HepG2 (cell line): ENCODE measurements around the gene WDR82. TPM values are rescaled to one million over a fixed set of nuclear protein-coding genes. Genes with fewer than 3 reads are reported as not detected.
A peak's percentile ranks its signal among the peaks of the same experiment; 100 is the strongest.

Experiments
- HOXA7 ChIP-seq: sonication (generic); formaldehyde crosslinking; IDR thresholded peaks from 2 replicates; pipeline ENCODE4 v1.8.1; 2022; ENCODE audit warnings: mild to moderate bottlenecking, missing genetic modification reagents, moderate library complexity
- NFYB ChIP-seq: sonication (generic); formaldehyde crosslinking; IDR thresholded peaks from 2 replicates; pipeline ENCODE4 v1.4.0; 2020; ENCODE audit warnings: missing genetic modification reagents
- PITX1 ChIP-seq: sonication (generic); formaldehyde crosslinking; IDR thresholded peaks from 2 replicates; pipeline ENCODE4 v1.5.1; 2020; ENCODE audit warnings: mild to moderate bottlenecking, missing genetic modification reagents
- POLR2G ChIP-seq: fragments of 200-400 bp; formaldehyde crosslinking; IDR thresholded peaks from 2 replicates; pipeline ENCODE4 v1.6.1; 2018; ENCODE audit warnings: mild to moderate bottlenecking, low read depth, low read length, moderate library complexity
- ZNF510 ChIP-seq: sonication (generic); formaldehyde crosslinking; IDR thresholded peaks from 2 replicates; pipeline ENCODE4 v1.4.0; 2020; ENCODE audit warnings: low read depth, mild to moderate bottlenecking, missing genetic modification reagents
- ZNF879 ChIP-seq: sonication (generic); formaldehyde crosslinking; IDR thresholded peaks from 2 replicates; pipeline ENCODE4 v1.8.1; 2023; ENCODE audit warnings: missing genetic modification reagents
- polyA plus RNA-seq, 8 experiments: library from polyadenylated mRNA; depleted of rRNA in 3 of 8; stranded (reverse) in 7 of 8; unstranded in 1 of 8; fragments of >200 nt; fragmentation: Illumina TruSeq in 4 of 8; extraction: Trizol in 4 of 8; gene quantifications; 2 replicates each; pipeline versions ENCODE4 v1.2.1 to v1.2.3, GENCODE V29; 2011 to 2016; ENCODE audit warnings: low read depth in 4 of 8, missing spikeins in 1 of 8, mixed read lengths in 1 of 8; ENCODE audit not compliant: insufficient read depth in 1 of 8
- total RNA-seq, 5 experiments: library from RNA; depleted of rRNA; stranded (reverse); fragments of >200 nt; fragmentation: Illumina TruSeq; extraction: Trizol; gene quantifications; 2 replicates each; pipeline ENCODE4 v1.2.3, GENCODE V29; 2016; ENCODE audit warnings: low read depth in 1 of 5
- TF ChIP-seq, protein P1 (sequence below): sonication (generic); formaldehyde crosslinking; IDR thresholded peaks from 2 replicates; pipeline ENCODE4 v1.5.0; 2020; ENCODE audit warnings: mild to moderate bottlenecking, missing genetic modification reagents, borderline replicate concordance
- TF ChIP-seq, protein P2 (sequence below): sonication (generic); formaldehyde crosslinking; conservative IDR thresholded peaks from 2 replicates; pipeline ENCODE4 v1.5.0; 2020; ENCODE audit warnings: missing genetic modification reagents
- TF ChIP-seq, protein P3 (sequence below): IDR thresholded peaks from 2 replicates; pipeline ENCODE4 v1.6.1; 2012; ENCODE audit warnings: inconsistent platforms
- TF ChIP-seq, protein P4 (sequence below): sonication (generic); formaldehyde crosslinking; conservative IDR thresholded peaks from 2 replicates; pipeline ENCODE4 v1.8.0; 2022; ENCODE audit warnings: low read depth, missing genetic modification reagents
- TF ChIP-seq, protein P5 (sequence below): sonication (generic); formaldehyde crosslinking; IDR thresholded peaks from 2 replicates; pipeline ENCODE4 v1.4.0; 2020; ENCODE audit warnings: mild to moderate bottlenecking, missing genetic modification reagents
- TF ChIP-seq, protein P6 (sequence below): sonication (generic); formaldehyde crosslinking; IDR thresholded peaks from 2 replicates; pipeline ENCODE4 v1.4.0; 2020; ENCODE audit warnings: mild to moderate bottlenecking, missing genetic modification reagents

Gene WDR82
- total and polyA plus RNA-seq, 2 of the 13 experiments (the other 11 are each of a cell fraction or from before 2014, with no cell fraction given), result 39.1 to 59.5 TPM

DNA sequence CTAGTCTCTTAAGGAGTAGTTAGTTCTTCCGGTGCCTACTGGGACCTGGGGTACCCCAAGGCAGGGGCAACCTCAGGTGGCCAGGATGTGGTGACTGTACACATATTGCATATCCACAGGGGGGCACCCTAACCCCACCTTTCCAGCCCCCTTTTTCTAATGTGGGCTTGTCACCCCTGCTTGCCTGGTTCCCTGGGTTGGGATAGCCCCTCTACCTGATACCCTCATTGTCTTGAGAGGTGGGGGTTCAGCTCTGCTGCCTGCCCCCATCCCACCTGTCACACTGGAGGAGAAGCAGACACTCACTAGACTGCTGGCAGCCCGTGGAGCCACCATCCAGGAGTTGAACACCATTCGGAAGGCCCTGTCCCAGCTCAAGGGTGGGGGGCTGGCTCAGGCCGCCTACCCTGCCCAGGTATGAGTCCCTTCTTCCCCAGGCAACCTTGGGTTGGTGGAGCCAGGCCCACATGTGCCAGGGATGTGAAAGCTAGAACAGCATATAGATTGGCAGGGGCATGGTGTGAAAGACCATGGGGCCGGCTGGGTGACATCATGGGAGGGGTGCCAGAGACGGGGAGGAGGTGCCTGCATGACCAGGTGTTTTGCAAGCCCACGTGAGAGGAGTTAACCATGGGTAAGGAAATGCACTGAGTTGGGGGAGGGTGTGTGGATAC lies 13.2 kb upstream of the WDR82 start (continued):
- TF ChIP-seq, protein P1, sequence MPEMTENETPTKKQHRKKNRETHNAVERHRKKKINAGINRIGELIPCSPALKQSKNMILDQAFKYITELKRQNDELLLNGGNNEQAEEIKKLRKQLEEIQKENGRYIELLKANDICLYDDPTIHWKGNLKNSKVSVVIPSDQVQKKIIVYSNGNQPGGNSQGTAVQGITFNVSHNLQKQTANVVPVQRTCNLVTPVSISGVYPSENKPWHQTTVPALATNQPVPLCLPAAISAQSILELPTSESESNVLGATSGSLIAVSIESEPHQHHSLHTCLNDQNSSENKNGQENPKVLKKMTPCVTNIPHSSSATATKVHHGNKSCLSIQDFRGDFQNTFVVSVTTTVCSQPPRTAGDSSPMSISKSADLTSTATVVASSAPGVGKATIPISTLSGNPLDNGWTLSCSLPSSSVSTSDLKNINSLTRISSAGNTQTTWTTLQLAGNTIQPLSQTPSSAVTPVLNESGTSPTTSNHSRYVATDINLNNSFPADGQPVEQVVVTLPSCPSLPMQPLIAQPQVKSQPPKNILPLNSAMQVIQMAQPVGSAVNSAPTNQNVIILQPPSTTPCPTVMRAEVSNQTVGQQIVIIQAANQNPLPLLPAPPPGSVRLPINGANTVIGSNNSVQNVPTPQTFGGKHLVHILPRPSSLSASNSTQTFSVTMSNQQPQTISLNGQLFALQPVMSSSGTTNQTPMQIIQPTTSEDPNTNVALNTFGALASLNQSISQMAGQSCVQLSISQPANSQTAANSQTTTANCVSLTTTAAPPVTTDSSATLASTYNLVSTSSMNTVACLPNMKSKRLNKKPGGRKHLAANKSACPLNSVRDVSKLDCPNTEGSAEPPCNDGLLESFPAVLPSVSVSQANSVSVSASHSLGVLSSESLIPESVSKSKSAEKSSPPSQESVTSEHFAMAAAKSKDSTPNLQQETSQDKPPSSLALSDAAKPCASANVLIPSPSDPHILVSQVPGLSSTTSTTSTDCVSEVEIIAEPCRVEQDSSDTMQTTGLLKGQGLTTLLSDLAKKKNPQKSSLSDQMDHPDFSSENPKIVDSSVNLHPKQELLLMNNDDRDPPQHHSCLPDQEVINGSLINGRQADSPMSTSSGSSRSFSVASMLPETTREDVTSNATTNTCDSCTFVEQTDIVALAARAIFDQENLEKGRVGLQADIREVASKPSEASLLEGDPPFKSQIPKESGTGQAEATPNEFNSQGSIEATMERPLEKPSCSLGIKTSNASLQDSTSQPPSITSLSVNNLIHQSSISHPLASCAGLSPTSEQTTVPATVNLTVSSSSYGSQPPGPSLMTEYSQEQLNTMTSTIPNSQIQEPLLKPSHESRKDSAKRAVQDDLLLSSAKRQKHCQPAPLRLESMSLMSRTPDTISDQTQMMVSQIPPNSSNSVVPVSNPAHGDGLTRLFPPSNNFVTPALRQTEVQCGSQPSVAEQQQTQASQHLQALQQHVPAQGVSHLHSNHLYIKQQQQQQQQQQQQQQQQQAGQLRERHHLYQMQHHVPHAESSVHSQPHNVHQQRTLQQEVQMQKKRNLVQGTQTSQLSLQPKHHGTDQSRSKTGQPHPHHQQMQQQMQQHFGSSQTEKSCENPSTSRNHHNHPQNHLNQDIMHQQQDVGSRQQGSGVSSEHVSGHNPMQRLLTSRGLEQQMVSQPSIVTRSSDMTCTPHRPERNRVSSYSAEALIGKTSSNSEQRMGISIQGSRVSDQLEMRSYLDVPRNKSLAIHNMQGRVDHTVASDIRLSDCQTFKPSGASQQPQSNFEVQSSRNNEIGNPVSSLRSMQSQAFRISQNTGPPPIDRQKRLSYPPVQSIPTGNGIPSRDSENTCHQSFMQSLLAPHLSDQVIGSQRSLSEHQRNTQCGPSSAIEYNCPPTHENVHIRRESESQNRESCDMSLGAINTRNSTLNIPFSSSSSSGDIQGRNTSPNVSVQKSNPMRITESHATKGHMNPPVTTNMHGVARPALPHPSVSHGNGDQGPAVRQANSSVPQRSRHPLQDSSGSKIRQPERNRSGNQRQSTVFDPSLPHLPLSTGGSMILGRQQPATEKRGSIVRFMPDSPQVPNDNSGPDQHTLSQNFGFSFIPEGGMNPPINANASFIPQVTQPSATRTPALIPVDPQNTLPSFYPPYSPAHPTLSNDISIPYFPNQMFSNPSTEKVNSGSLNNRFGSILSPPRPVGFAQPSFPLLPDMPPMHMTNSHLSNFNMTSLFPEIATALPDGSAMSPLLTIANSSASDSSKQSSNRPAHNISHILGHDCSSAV, result no peak
- TF ChIP-seq NFYB (no peak), POLR2G (no peak), HOXA7 (CRISPR knock-in tag) (no peak), ZNF879 (CRISPR knock-in tag) (no peak), ZNF510 (CRISPR knock-in tag) (no peak), PITX1 (CRISPR knock-in tag) (0 out of 2 replicates have a peak, but pooled peaks have one; percentile 49)
- TF ChIP-seq, protein P2, sequence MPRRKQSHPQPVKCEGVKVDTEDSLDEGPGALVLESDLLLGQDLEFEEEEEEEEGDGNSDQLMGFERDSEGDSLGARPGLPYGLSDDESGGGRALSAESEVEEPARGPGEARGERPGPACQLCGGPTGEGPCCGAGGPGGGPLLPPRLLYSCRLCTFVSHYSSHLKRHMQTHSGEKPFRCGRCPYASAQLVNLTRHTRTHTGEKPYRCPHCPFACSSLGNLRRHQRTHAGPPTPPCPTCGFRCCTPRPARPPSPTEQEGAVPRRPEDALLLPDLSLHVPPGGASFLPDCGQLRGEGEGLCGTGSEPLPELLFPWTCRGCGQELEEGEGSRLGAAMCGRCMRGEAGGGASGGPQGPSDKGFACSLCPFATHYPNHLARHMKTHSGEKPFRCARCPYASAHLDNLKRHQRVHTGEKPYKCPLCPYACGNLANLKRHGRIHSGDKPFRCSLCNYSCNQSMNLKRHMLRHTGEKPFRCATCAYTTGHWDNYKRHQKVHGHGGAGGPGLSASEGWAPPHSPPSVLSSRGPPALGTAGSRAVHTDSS (CRISPR knock-in tag), result no peak
- TF ChIP-seq, protein P3, sequence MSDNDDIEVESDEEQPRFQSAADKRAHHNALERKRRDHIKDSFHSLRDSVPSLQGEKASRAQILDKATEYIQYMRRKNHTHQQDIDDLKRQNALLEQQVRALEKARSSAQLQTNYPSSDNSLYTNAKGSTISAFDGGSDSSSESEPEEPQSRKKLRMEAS, result no peak
- TF ChIP-seq, protein P4, sequence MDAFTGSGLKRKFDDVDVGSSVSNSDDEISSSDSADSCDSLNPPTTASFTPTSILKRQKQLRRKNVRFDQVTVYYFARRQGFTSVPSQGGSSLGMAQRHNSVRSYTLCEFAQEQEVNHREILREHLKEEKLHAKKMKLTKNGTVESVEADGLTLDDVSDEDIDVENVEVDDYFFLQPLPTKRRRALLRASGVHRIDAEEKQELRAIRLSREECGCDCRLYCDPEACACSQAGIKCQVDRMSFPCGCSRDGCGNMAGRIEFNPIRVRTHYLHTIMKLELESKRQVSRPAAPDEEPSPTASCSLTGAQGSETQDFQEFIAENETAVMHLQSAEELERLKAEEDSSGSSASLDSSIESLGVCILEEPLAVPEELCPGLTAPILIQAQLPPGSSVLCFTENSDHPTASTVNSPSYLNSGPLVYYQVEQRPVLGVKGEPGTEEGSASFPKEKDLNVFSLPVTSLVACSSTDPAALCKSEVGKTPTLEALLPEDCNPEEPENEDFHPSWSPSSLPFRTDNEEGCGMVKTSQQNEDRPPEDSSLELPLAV (CRISPR knock-in tag), result no peak
- TF ChIP-seq, protein P5, sequence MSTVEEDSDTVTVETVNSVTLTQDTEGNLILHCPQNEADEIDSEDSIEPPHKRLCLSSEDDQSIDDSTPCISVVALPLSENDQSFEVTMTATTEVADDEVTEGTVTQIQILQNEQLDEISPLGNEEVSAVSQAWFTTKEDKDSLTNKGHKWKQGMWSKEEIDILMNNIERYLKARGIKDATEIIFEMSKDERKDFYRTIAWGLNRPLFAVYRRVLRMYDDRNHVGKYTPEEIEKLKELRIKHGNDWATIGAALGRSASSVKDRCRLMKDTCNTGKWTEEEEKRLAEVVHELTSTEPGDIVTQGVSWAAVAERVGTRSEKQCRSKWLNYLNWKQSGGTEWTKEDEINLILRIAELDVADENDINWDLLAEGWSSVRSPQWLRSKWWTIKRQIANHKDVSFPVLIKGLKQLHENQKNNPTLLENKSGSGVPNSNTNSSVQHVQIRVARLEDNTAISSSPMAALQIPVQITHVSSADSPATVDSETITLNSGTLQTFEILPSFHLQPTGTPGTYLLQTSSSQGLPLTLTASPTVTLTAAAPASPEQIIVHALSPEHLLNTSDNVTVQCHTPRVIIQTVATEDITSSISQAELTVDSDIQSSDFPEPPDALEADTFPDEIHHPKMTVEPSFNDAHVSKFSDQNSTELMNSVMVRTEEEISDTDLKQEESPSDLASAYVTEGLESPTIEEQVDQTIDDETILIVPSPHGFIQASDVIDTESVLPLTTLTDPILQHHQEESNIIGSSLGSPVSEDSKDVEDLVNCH, result no peak
- TF ChIP-seq, protein P6, sequence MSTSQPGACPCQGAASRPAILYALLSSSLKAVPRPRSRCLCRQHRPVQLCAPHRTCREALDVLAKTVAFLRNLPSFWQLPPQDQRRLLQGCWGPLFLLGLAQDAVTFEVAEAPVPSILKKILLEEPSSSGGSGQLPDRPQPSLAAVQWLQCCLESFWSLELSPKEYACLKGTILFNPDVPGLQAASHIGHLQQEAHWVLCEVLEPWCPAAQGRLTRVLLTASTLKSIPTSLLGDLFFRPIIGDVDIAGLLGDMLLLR (CRISPR knock-in tag), result no peak
